HepG2 (cell line): ENCODE results near the gene GRK6. TPM values are rescaled to one million over a fixed set of nuclear protein-coding genes. Genes with fewer than 3 reads are reported as not detected.

Source experiments
- ATAC-seq: fragments of 200-7000 bp; cut with Tn5 transposase; 3 replicates; pipeline ENCODE4 v1.9.1; 2020; ENCODE audit warnings: mild to moderate bottlenecking, moderate library complexity
- BruUV-seq: library from RNA; stranded (reverse); fragments of 400-500 nt; replicated peaks from 2 replicates; lab custom pipeline; 2021; lab: Mats Ljungman, UMichigan
- CTCF ChIA-PET: fragments of 300-600 bp; formaldehyde crosslinking; extraction: SDS; loops from one replicate; lab custom pipeline; 2021; ENCODE audit warnings: low total read pairs, inconsistent platforms, low intra/inter-chr PET ratio; lab: Yijun Ruan, JAX
- POLR2A ChIA-PET: fragments of 350-600 bp; sonication (Branson Sonifier 250); formaldehyde crosslinking; loops from one replicate; lab custom pipeline; 2020; ENCODE audit warnings: antibody characterized with exemption, inconsistent platforms; lab: Yijun Ruan, JAX
- DNase-seq: peaks from one replicate; pipeline ENCODE4 v3.0.0-alpha.2; 2015; ENCODE audit warnings: low spot score
- FAIRE-seq: peaks from 3 replicates; lab custom pipeline; 2011; peaks lifted over from hg19 to GRCh38; lab: Jason Lieb, UNC
- H2AFZ ChIP-seq: one replicate; pipeline ENCODE4 v1.6.1; 2011; ENCODE audit warnings: low read length, inconsistent platforms
- H3K27ac ChIP-seq: fragments of 300-600 bp; 3 replicates; pipeline ENCODE4 v1.8.0; 2011; ENCODE audit warnings: mixed run types, mild to moderate bottlenecking, mixed read lengths, low read length, inconsistent platforms; ENCODE audit not compliant: insufficient read depth; ENCODE audit errors: extremely low read length
- H3K27me3 ChIP-seq, 2 experiments: fragments of 200-600 bp in 1 of 2; 2 replicates in 1 of 2; 3 replicates in 1 of 2; pipeline versions ENCODE4 v1.6.0 to v1.8.0; 2011; ENCODE audit warnings: low read length in 2 of 2, mild to moderate bottlenecking in 2 of 2, moderate library complexity in 2 of 2, inconsistent platforms in 1 of 2; ENCODE audit not compliant: insufficient read depth in 2 of 2, control insufficient read depth in 1 of 2
- H3K36me3 ChIP-seq, 2 experiments: fragments of 200-600 bp in 1 of 2; replicated peaks in 1 of 2; 2 replicates in 1 of 2; 3 replicates in 1 of 2; pipeline versions ENCODE4 v1.5.1 to v1.8.0; 2011; ENCODE audit warnings: low read length in 2 of 2, inconsistent platforms in 1 of 2; ENCODE audit not compliant: insufficient read depth in 2 of 2, control insufficient read depth in 1 of 2
- H3K4me1 ChIP-seq: 2 replicates; pipeline ENCODE4 v1.5.1; 2012; ENCODE audit warnings: low read length, inconsistent platforms; ENCODE audit not compliant: insufficient read depth
- H3K4me2 ChIP-seq: 2 replicates; pipeline ENCODE4 v1.6.0; 2011; ENCODE audit warnings: low read depth, low read length, inconsistent platforms
- H3K4me3 ChIP-seq, 3 experiments: fragments of 200-600 bp in 1 of 3; sonication (generic), shearing (Covaris generic) in 1 of 3; replicated peaks in 1 of 3; 2 replicates each; pipeline ENCODE4 v1.5.1; 2011 to 2016; ENCODE audit warnings: low read length in 3 of 3, inconsistent platforms in 2 of 3, low read depth in 2 of 3, mild to moderate bottlenecking in 2 of 3, control low read depth in 1 of 3, mixed read lengths in 1 of 3; ENCODE audit not compliant: insufficient read depth in 1 of 3
- H3K79me2 ChIP-seq: one replicate; pipeline ENCODE4 v1.6.1; 2011; ENCODE audit warnings: low read length, inconsistent platforms; ENCODE audit not compliant: insufficient read depth
- H3K9ac ChIP-seq: 2 replicates; pipeline ENCODE4 v1.6.0; 2011; ENCODE audit warnings: mild to moderate bottlenecking, low read depth, low read length, inconsistent platforms; ENCODE audit not compliant: insufficient read depth
- H3K9me3 ChIP-seq: 2 replicates; pipeline ENCODE4 v1.5.1; 2012; ENCODE audit warnings: mild to moderate bottlenecking, low read length
- H4K20me1 ChIP-seq: 2 replicates; pipeline ENCODE4 v1.6.0; 2011; ENCODE audit warnings: inconsistent platforms, mild to moderate bottlenecking, low read length, moderate library complexity; ENCODE audit not compliant: insufficient read depth
- CAMTA2 ChIP-seq: sonication (generic); formaldehyde crosslinking; IDR thresholded peaks from 2 replicates; pipeline ENCODE4 v1.4.0; 2020; ENCODE audit warnings: mild to moderate bottlenecking, missing genetic modification reagents, borderline replicate concordance
- HOXA5 ChIP-seq: sonication (generic); formaldehyde crosslinking; IDR thresholded peaks from 2 replicates; pipeline ENCODE4 v1.4.0; 2020; ENCODE audit warnings: missing genetic modification reagents
- IRF2 ChIP-seq: IDR thresholded peaks from 2 replicates; pipeline ENCODE4 v1.6.1; 2018; ENCODE audit warnings: missing genetic modification reagents, missing compliant biosample characterization
- YEATS4 ChIP-seq: sonication (generic); formaldehyde crosslinking; IDR thresholded peaks from 2 replicates; pipeline ENCODE4 v1.4.0; 2020; ENCODE audit warnings: missing genetic modification reagents, borderline replicate concordance
- ZNF10 ChIP-seq: sonication (generic); formaldehyde crosslinking; IDR thresholded peaks from 2 replicates; pipeline ENCODE4 v1.4.0; 2020; ENCODE audit warnings: mild to moderate bottlenecking, low read depth, missing genetic modification reagents, borderline replicate concordance
- ZNF143 ChIP-seq: sonication (generic); formaldehyde crosslinking; IDR thresholded peaks from 2 replicates; pipeline ENCODE4 v1.4.0; 2020; ENCODE audit warnings: missing genetic modification reagents
- ZNF737 ChIP-seq: sonication (generic); formaldehyde crosslinking; IDR thresholded peaks from 2 replicates; pipeline ENCODE4 v1.5.0; 2020; ENCODE audit warnings: missing genetic modification reagents, mild to moderate bottlenecking, borderline replicate concordance
- ZNF75D ChIP-seq: sonication (generic); formaldehyde crosslinking; IDR thresholded peaks from 2 replicates; pipeline ENCODE4 v1.8.1; 2023; ENCODE audit warnings: missing genetic modification reagents, mild to moderate bottlenecking, borderline replicate concordance
- WGBS: methylation state at CpG from one replicate; pipeline ENCODE4 v1.1.6; 2017; ENCODE audit warnings: low lambda C conversion rate; 5-methylcytosine and 5-hydroxymethylcytosine counted together
- in situ Hi-C: cut with HindIII; loops from 2 replicates; pipeline ENCODE4 v1.10.0; 2017; ENCODE audit warnings: low pct_unique_long_range_greater_than_20kb; ENCODE audit not compliant: extremely low pct_ligation_motif_present
- intact Hi-C: fragments of 100-400 bp; cut with micrococcal nuclease; formaldehyde crosslinking; loops from one replicate; pipeline ENCODE4 v1.10.0; 2022; ENCODE audit not compliant: unreplicated experiment
- polyA plus RNA-seq, 8 experiments: library from polyadenylated mRNA; depleted of rRNA in 3 of 8; stranded (reverse) in 7 of 8; unstranded in 1 of 8; fragments of >200 nt; fragmentation: Illumina TruSeq in 4 of 8; extraction: Trizol in 4 of 8; gene quantifications; 2 replicates each; pipeline versions ENCODE4 v1.2.1 to v1.2.3, GENCODE V29; 2011 to 2016; ENCODE audit warnings: low read depth in 4 of 8, missing spikeins in 1 of 8, mixed read lengths in 1 of 8; ENCODE audit not compliant: insufficient read depth in 1 of 8
- total RNA-seq, 5 experiments: library from RNA; depleted of rRNA; stranded (reverse); fragments of >200 nt; fragmentation: Illumina TruSeq; extraction: Trizol; gene quantifications; 2 replicates each; pipeline ENCODE4 v1.2.3, GENCODE V29; 2016; ENCODE audit warnings: low read depth in 1 of 5
- TF ChIP-seq, protein P1 (sequence below): fragments of 450-650 bp; IDR thresholded peaks from 2 replicates; pipeline ENCODE4 v1.6.1; 2016
- TF ChIP-seq, protein P2 (sequence below): sonication (generic); formaldehyde crosslinking; IDR thresholded peaks from 2 replicates; pipeline ENCODE4; 2020; ENCODE audit warnings: missing genetic modification reagents, mild to moderate bottlenecking, borderline replicate concordance
- TF ChIP-seq, protein P3 (sequence below): IDR thresholded peaks from 2 replicates; pipeline ENCODE4 v1.6.1; 2016; ENCODE audit warnings: low read depth, control low read depth

The GRK6 gene
- total and polyA plus RNA-seq, 2 of the 13 experiments (the other 11 are each of a cell fraction or from before 2014, with no cell fraction given), result 13.2 to 19.9 TPM

DNA sequence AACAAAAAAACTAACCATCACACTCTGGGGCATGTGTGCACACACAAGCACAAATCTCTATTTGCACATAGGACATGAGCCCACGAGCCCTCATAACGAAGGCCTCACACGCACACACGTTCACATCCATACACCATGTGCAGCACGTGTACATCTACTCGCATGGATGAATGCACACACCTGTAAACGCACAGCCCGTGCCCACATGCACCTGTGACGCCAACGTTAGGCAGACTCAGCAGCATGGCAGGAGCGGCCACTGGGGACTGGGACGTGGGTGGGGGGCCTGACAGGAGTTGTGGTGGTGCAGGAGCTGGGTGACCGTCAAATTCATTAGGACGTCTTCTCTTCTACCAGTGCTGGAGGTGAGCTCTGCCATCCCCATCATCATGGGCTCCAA lies 39.1 kb upstream of the GRK6 start:
- Histone ChIP-seq H3K79me2 (no peaks in the 10 kb centered on the region), H3K9me3 (no peaks in the 10 kb centered on the region), H3K27me3 (peaks cover 10 to 29% of the 10 kb centered on the region in 2 experiments; a peak in 4 of 5 replicates), H3K27ac (no peak overlapping the region), H4K20me1 (no peaks in the 10 kb centered on the region), H3K9ac (no peak overlapping the region), H3K4me1 (peaks cover 57% of the 10 kb centered on the region), H3K4me2 (no peak overlapping the region), H3K4me3 (no peak overlapping the region), H2AFZ (no peak overlapping the region), H3K36me3 (no peaks in the 10 kb centered on the region)
- ChIA-PET POLR2A (interaction anchor here (1.3 to 7.3 kb wide), 3 partner anchors 9 to 60 kb away, joined by 3 to 79 read pairs (median 4); no protein-coding TSS in a partner anchor), CTCF (no interaction called here)
- ATAC-seq, result no peak
- no peak for FAIRE-seq
- 40% methylated on average over 8 of the region's 14 CpGs for WGBS
- no TSS peak for BruUV-seq
- intact Hi-C loops (no loop called here), in situ Hi-C loops (loop anchor here (5.0 kb wide), 1 partner anchor 70 kb away; no protein-coding TSS in a partner anchor)
- TF ChIP-seq, protein P1, sequence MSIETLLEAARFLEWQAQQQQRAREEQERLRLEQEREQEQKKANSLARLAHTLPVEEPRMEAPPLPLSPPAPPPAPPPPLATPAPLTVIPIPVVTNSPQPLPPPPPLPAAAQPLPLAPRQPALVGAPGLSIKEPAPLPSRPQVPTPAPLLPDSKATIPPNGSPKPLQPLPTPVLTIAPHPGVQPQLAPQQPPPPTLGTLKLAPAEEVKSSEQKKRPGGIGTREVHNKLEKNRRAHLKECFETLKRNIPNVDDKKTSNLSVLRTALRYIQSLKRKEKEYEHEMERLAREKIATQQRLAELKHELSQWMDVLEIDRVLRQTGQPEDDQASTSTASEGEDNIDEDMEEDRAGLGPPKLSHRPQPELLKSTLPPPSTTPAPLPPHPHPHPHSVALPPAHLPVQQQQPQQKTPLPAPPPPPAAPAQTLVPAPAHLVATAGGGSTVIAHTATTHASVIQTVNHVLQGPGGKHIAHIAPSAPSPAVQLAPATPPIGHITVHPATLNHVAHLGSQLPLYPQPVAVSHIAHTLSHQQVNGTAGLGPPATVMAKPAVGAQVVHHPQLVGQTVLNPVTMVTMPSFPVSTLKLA, result peak; percentile 44; the same call in 1 of the 2 replicates
- TF ChIP-seq YEATS4 (CRISPR knock-in tag) (no peak), ZNF737 (CRISPR knock-in tag) (no peak)
- no peak for DNase-seq

DNA sequence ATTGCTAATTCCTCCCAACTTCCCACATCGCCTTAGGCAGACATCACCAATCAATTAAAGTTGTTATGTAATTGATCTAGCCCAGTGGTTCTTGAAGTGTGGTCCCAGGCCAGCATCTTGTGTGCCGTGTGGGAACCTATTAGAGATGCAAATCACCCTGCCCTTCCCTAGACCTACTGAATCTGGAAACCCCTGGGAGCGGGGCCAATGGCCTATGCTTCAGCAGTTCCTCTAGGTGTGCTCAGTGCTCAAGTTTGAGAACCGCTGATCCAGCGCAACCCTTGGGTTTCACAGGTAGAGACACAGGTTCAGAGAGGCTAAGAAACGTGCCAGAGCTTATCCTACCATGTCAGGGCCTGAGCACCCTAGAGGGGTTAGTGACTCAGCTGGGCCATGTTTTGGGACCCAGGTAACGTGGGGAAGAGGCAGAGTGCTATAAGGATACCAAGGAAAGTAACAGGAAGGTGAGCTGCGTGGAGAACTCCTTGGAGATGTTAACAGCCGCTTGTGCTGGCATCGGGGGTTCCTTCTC lies 37.9 kb upstream of the GRK6 start:
- DNase-seq (no peak), ATAC-seq (no peak), FAIRE-seq (no peak)
- Histone ChIP-seq H3K36me3 (no peaks in the 10 kb centered on the region), H3K4me3 (no peak overlapping the region), H3K9ac (0 out of 2 replicates have a peak overlapping the region, but pooled peaks have one; percentile 26), H3K4me2 (no peak overlapping the region), H3K27me3 (peaks cover 11 to 40% of the 10 kb centered on the region in 2 experiments; a peak in 4 of 5 replicates), H4K20me1 (no peaks in the 10 kb centered on the region), H3K9me3 (no peaks in the 10 kb centered on the region), H3K79me2 (no peaks in the 10 kb centered on the region), H3K4me1 (peaks cover 46% of the 10 kb centered on the region), H2AFZ (no peak overlapping the region), H3K27ac (no peak overlapping the region)
- 47% methylated on average over 6 of the region's 10 CpGs for WGBS
- intact Hi-C loops (no loop called here), in situ Hi-C loops (loop anchor here (5.0 kb wide), 1 partner anchor 69 kb away; no protein-coding TSS in a partner anchor)
- ChIA-PET CTCF (interaction anchor here (2.3 to 3.7 kb wide), 3 partner anchors 18 to 71 kb away, joined by 10 to 54 read pairs (median 19); no protein-coding TSS in a partner anchor), POLR2A (interaction anchor here (0.7 to 7.3 kb wide), 7 partner anchors 8 to 301 kb away, joined by 3 to 79 read pairs (median 12); partner anchors contain the start of genes FGFR4 and GRK6)
- no TSS peak for BruUV-seq
- TF ChIP-seq, protein P2, sequence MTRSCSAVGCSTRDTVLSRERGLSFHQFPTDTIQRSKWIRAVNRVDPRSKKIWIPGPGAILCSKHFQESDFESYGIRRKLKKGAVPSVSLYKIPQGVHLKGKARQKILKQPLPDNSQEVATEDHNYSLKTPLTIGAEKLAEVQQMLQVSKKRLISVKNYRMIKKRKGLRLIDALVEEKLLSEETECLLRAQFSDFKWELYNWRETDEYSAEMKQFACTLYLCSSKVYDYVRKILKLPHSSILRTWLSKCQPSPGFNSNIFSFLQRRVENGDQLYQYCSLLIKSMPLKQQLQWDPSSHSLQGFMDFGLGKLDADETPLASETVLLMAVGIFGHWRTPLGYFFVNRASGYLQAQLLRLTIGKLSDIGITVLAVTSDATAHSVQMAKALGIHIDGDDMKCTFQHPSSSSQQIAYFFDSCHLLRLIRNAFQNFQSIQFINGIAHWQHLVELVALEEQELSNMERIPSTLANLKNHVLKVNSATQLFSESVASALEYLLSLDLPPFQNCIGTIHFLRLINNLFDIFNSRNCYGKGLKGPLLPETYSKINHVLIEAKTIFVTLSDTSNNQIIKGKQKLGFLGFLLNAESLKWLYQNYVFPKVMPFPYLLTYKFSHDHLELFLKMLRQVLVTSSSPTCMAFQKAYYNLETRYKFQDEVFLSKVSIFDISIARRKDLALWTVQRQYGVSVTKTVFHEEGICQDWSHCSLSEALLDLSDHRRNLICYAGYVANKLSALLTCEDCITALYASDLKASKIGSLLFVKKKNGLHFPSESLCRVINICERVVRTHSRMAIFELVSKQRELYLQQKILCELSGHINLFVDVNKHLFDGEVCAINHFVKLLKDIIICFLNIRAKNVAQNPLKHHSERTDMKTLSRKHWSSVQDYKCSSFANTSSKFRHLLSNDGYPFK (CRISPR knock-in tag), result no peak
- TF ChIP-seq ZNF143 (CRISPR knock-in tag) (no peak), CAMTA2 (CRISPR knock-in tag) (no peak), ZNF10 (CRISPR knock-in tag) (no peak), IRF2 (no peak), ZNF75D (CRISPR knock-in tag) (no peak), HOXA5 (no peak)
- TF ChIP-seq, protein P3, sequence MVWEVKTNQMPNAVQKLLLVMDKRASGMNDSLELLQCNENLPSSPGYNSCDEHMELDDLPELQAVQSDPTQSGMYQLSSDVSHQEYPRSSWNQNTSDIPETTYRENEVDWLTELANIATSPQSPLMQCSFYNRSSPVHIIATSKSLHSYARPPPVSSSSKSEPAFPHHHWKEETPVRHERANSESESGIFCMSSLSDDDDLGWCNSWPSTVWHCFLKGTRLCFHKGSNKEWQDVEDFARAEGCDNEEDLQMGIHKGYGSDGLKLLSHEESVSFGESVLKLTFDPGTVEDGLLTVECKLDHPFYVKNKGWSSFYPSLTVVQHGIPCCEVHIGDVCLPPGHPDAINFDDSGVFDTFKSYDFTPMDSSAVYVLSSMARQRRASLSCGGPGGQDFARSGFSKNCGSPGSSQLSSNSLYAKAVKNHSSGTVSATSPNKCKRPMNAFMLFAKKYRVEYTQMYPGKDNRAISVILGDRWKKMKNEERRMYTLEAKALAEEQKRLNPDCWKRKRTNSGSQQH (CRISPR knock-in tag), result no peak
